ENCODE measurements around the gene DEPDC5. TPM values are rescaled to one million over a fixed set of nuclear protein-coding genes. Genes with fewer than 3 reads are reported as not detected.

DEPDC5 gene
- total RNA-seq, 1 donor from 2014 or later = 30.5 TPM

GRCh38 chr22:31950226-31950625 is 196.4 kb downstream of the DEPDC5 start:
- DNase-seq (ENCODE audit: low spot score) = no peak

GRCh38 chr22:31951194-31952093 is 197.6 kb downstream of the DEPDC5 start:
- no peak for DNase-seq (ENCODE audit: low spot score)

- no peak for DNase-seq (ENCODE audit: low spot score)
Observed at GRCh38 chr22:31952094-31952401, 198.2 kb downstream of the DEPDC5 start.

- DNase-seq (ENCODE audit: low spot score) = no peak
Observed at GRCh38 chr22:31952472-31952871, 198.7 kb downstream of the DEPDC5 start.

- no peak for DNase-seq (ENCODE audit: low spot score)
Observed at GRCh38 chr22:31953261-31953660, 199.4 kb downstream of the DEPDC5 start.

- no peak for DNase-seq (ENCODE audit: low spot score)
Observed at GRCh38 chr22:31954535-31955523, 201.0 kb downstream of the DEPDC5 start.

- no peak for DNase-seq (ENCODE audit: low spot score)
Observed at GRCh38 chr22:31956360-31956759, 202.5 kb downstream of the DEPDC5 start.

Other genes with a start within 250 kb of the DEPDC5 start
- gene PISD, start 91.8 kb upstream of the DEPDC5 start, total RNA-seq = 57.8 TPM
- 51.9 TPM for gene PRR14L, start 3.9 kb upstream of the DEPDC5 start, total RNA-seq
- 213 TPM for gene YWHAH, start 190.5 kb downstream of the DEPDC5 start, total RNA-seq

All from mucosa of gallbladder (tissue), 1 donor.